Measurements from ENCODE around the gene ANGPTL5. TPM values are rescaled to one million over a fixed set of nuclear protein-coding genes. Genes with fewer than 3 reads are reported as not detected.

ANGPTL5 gene
- total and polyA plus RNA-seq, 9 of the 15 experiments (the other 6 are each of a cell fraction or from before 2014, with no cell fraction given), result 0.03 TPM; not detected in 8

DNA sequence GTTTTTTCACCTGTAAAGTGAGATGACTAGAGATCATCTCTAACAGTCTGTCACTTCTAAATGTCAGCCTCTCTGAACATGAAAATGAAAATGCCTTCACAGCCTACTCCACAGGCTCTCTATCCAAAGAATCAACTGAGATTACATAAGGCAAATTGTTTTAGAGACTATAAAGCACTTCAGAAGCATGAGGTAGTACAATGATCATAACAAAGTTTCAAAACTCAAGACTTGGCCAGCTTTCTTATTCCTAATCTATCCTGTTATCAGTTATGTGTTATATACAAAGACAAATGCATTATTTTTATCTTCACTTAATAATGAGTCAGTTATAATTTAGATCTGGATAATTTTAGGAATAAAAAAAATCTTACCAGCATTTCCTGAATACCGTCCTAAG is 21.8 kb downstream of the ANGPTL5 start:
- Histone ChIP-seq H3K27ac (ENCODE audit: extremely low read depth, low read depth, low read length) (no peak overlapping the region), H3K9me1 (ENCODE audit: control insufficient read depth, insufficient read depth, low read length) (no peaks in the 10 kb centered on the region), H3K9ac (ENCODE audit: insufficient read depth in 1 of 2, low read depth in 2 of 2, low read length in 2 of 2) (no peak overlapping the region), H3K4me2 (ENCODE audit: insufficient read depth, low read length) (no peak overlapping the region), H2AFZ (ENCODE audit: low read depth, low read length) (no peak overlapping the region), H4K20me1 (replicated peaks; ENCODE audit: control insufficient read depth, insufficient read depth, low read length) (no peaks in the 10 kb centered on the region), H3K9me3 (replicated peaks; ENCODE audit: control insufficient read depth, insufficient read depth, low read depth, low read length) (no peaks in the 10 kb centered on the region), H3K4me1 (replicated peaks in 1 of 2; ENCODE audit: control insufficient read depth in 2 of 2, insufficient read depth in 2 of 2, low read length in 2 of 2) (no peaks in the 10 kb centered on the region), H3K79me2 (ENCODE audit: control insufficient read depth, insufficient read depth, low read length) (no peaks in the 10 kb centered on the region), H3K27me3 (ENCODE audit: control insufficient read depth in 2 of 2, insufficient read depth in 2 of 2, low read length in 2 of 2) (no peaks in the 10 kb centered on the region), H3K4me3 (no peak overlapping the region), H3K36me3 (ENCODE audit: control insufficient read depth, insufficient read depth, low read length) (no peaks in the 10 kb centered on the region)
- FAIRE-seq (no peak), ATAC-seq (no peak), DNase-seq (ENCODE audit: extremely low read depth in 1 of 4, low spot score in 3 of 4) (no peak)
- CTCF ChIA-PET (ENCODE audit: low intra/inter-chr PET ratio), result no interaction called here
- no TSS peak for BruUV-seq (replicated peaks)
- no peak for TF ChIP-seq SMAD4 (CRISPR knock-in tag; conservative IDR thresholded peaks at IDR 0.05)
- no peak for TF ChIP-seq NEUROD1 (IDR thresholded peaks at IDR 0.05; ENCODE audit: borderline replicate concordance, low read depth, low read length, partially characterized antibody)
- no peak for TF ChIP-seq ZSCAN32 (CRISPR knock-in tag; IDR thresholded peaks at IDR 0.05)
- TF ChIP-seq YBX1 (IDR thresholded peaks at IDR 0.05), result no peak
- TF ChIP-seq CHAMP1 (IDR thresholded peaks at IDR 0.05), result no peak
- TF ChIP-seq FOXO4 (CRISPR knock-in tag; IDR thresholded peaks at IDR 0.05), result no peak
- no peak for TF ChIP-seq KLF6 (CRISPR knock-in tag; IDR thresholded peaks at IDR 0.05; ENCODE audit: borderline replicate concordance)
- no peak for TF ChIP-seq SRSF9 (IDR thresholded peaks at IDR 0.05; ENCODE audit: borderline replicate concordance, low read depth, low read length)
- TF ChIP-seq WHSC1 (IDR thresholded peaks at IDR 0.05; ENCODE audit: low read length), result no peak
- TF ChIP-seq RBM34 (IDR thresholded peaks at IDR 0.05; ENCODE audit: borderline replicate concordance, insufficient read depth, low read length), result no peak
- no peak for TF ChIP-seq TAF9B (IDR thresholded peaks at IDR 0.05; ENCODE audit: partially characterized antibody)
- no peak for TF ChIP-seq EHMT2 (IDR thresholded peaks at IDR 0.05)
- TF ChIP-seq ZNF3 (CRISPR knock-in tag; IDR thresholded peaks at IDR 0.05), result no peak
- no peak for TF ChIP-seq ZNF274 (IDR thresholded peaks at IDR 0.05; ENCODE audit: borderline replicate concordance, low read depth, low read length)
- no peak for TF ChIP-seq RBM22 (IDR thresholded peaks at IDR 0.05; ENCODE audit: low read depth, low read length, poor library complexity, severe bottlenecking)
- in situ Hi-C loops (cut with MboI) (no loop called here), intact Hi-C loops (cut with micrococcal nuclease) (no loop called here)
- WGBS (ENCODE audit: insufficient coverage, low coverage, missing lambda C conversion rate), result 0% methylated on average over 1 of the region's 1 CpG
- POLR2A ChIA-PET, result no interaction called here
